Measurements from ENCODE around the gene DCAF7.

Gene DCAF7

GRCh38 chr17:63634163-63634562 lies 83.9 kb downstream of the DCAF7 start:
- DNase-seq: no peak

- DNase-seq: no peak
Measured at GRCh38 chr17:63634816-63635215, 84.5 kb downstream of the DCAF7 start.

DNA sequence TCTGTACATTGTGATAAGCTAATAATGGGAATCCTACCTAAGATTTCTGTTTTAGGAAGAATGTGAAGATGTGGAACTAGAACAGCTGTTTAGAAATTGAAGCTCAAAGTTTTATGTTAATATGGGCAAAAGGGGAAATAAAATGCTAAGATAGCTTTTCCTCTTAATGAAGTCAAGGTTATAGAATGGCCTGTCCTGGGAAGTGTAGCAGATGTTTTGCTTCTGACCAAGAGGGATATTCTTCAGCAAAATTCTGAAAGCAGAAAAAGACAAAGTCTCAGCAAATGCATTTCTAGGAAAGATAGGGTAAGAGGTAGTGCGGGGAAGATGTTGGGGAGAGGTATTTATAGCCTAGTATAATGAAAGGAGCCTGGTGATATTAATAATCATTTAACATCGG lies 85.0 kb downstream of the DCAF7 start:
- no peak for DNase-seq

GRCh38 chr17:63635787-63636186 lies 85.5 kb downstream of the DCAF7 start:
- DNase-seq: no peak

GRCh38 chr17:63639125-63639524 lies 88.8 kb downstream of the DCAF7 start:
- DNase-seq: no peak

- no peak for DNase-seq
Measured at GRCh38 chr17:63640038-63640437, 89.8 kb downstream of the DCAF7 start.

- DNase-seq: no peak
Measured at GRCh38 chr17:63641692-63642448, 91.6 kb downstream of the DCAF7 start.

Measured in left hindlimb (tissue), 1 donor.